Measurements from ENCODE around the gene PDHB.

DNA sequence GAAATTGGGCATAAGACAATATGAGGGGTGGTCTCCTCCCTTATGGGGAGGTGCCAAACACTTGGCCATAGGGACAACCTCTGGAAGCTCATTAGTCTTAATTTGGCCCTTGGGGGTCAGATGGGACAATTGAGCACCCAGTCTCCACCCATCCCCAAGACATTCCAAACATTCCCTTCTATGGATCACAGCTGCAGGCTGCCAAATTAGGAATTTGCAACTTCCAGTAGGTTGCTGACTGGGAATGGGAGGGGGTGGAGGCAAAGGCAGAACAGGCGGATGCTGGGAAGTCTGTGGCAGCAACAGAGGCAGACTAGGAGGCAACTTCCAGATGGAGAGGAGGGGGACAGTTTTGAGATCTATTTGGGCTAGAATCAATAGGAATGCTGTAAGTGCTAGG lies 1.4 kb upstream of the PDHB start:
- TF ChIP-seq, protein P1, sequence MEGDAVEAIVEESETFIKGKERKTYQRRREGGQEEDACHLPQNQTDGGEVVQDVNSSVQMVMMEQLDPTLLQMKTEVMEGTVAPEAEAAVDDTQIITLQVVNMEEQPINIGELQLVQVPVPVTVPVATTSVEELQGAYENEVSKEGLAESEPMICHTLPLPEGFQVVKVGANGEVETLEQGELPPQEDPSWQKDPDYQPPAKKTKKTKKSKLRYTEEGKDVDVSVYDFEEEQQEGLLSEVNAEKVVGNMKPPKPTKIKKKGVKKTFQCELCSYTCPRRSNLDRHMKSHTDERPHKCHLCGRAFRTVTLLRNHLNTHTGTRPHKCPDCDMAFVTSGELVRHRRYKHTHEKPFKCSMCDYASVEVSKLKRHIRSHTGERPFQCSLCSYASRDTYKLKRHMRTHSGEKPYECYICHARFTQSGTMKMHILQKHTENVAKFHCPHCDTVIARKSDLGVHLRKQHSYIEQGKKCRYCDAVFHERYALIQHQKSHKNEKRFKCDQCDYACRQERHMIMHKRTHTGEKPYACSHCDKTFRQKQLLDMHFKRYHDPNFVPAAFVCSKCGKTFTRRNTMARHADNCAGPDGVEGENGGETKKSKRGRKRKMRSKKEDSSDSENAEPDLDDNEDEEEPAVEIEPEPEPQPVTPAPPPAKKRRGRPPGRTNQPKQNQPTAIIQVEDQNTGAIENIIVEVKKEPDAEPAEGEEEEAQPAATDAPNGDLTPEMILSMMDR (IDR thresholded peaks at IDR 0.05) = no peak
- no peak for TF ChIP-seq POLR2A (IDR thresholded peaks at IDR 0.05)

Measured in vagina (tissue), 2 donors.